Measurements from ENCODE around the gene SETD7. TPM values are rescaled to one million over a fixed set of nuclear protein-coding genes. Genes with fewer than 3 reads are reported as not detected.
A peak's percentile ranks its signal among the peaks of the same experiment; 100 is the strongest.
"Not testable (repeated sequence)": the region's sequence is repeated elsewhere in the genome, so short reads cannot be mapped to it uniquely, and the experiment has no call there.

The SETD7 gene
- total and polyA plus RNA-seq, 12 donors, result 7.4 to 49.1 (median 41.5) TPM

GRCh38 chr4:139453041-139453370 lies 103.0 kb downstream of the SETD7 start:
- Histone ChIP-seq H3K27me3 (no peaks in the 10 kb centered on the region), H3K9me3 (replicated peaks in 1 of 3) (no peaks in the 10 kb centered on the region), H3K4me3 (peak overlapping the region; percentile 49 to 82 (median 63)), H3K4me1 (replicated peaks in 1 of 2) (peaks cover 25 to 44% of the 10 kb centered on the region in 2 donors), H3K36me3 (replicated peaks in 1 of 2) (no peaks in the 10 kb centered on the region), H3K27ac (peak overlapping the region; percentile 78 to 98 (median 98))
- WGBS, 4 donors, result 1% methylated on average over 6 to 15 of the region's 15 CpGs
- intact Hi-C loops (cut with DNase I), result no loop called here
- TF ChIP-seq CTCF (IDR thresholded peaks at IDR 0.05) (peak; percentile 22 to 57 (median 34)), POLR2A (IDR thresholded peaks at IDR 0.05) (no peak)
- no peak for DNase-seq

DNA sequence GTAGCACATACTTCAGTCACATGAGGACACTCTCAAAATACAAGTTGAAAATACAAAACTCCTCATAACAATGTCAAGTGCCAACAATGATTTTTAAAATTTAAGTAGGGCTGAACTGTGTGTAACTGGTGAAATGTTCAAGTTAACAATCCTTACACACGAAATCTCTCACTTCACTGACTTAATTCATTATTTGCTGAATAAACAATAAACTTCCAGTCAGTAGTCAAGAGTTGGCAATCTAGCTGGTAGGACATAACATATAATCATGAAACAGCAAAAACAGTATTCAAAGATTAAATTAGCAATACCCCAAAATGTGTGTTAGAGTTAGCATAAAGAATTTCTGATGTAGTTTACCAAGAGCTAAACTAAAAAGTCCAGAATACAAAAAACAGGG lies 104.0 kb downstream of the SETD7 start:
- H3K4me3 ChIP-seq, result no peak overlapping the region
- WGBS, 4 donors, result 73 to 98% (median 90%) methylated on average over 1 of the region's 1 CpG
- H3K36me3 ChIP-seq (replicated peaks in 1 of 2), result no peaks in the 10 kb centered on the region

GRCh38 chr4:139450586-139450985 lies 105.4 kb downstream of the SETD7 start:
- intact Hi-C loops (cut with DNase I), result no loop called here
- no peak for DNase-seq
- WGBS, 4 donors, result 67 to 77% (median 75%) methylated on average over 2 of the region's 2 CpGs
- Histone ChIP-seq H3K4me3 (no peak overlapping the region), H3K36me3 (replicated peaks in 1 of 2) (no peaks in the 10 kb centered on the region), H3K27ac (no peak overlapping the region), H3K4me1 (replicated peaks in 1 of 2) (peaks cover 20 to 23% of the 10 kb centered on the region in 2 donors), H3K27me3 (no peaks in the 10 kb centered on the region), H3K9me3 (replicated peaks in 1 of 3) (no peaks in the 10 kb centered on the region)
- TF ChIP-seq CTCF (IDR thresholded peaks at IDR 0.05) (no peak), POLR2A (IDR thresholded peaks at IDR 0.05) (no peak)

More for the DNA sequence above, 104.0 kb downstream of the SETD7 start:
- DNase-seq, result no peak
- no peak for TF ChIP-seq CTCF (IDR thresholded peaks at IDR 0.05)
- TF ChIP-seq POLR2A (IDR thresholded peaks at IDR 0.05), result no peak
- intact Hi-C loops (cut with DNase I), result no loop called here
- H3K9me3 ChIP-seq (replicated peaks in 1 of 3), result no peaks in the 10 kb centered on the region
- H3K27ac ChIP-seq, result no peak overlapping the region
- H3K4me1 ChIP-seq (replicated peaks in 1 of 2), result peaks cover 25 to 37% of the 10 kb centered on the region in 2 donors
- H3K27me3 ChIP-seq, result no peaks in the 10 kb centered on the region

DNA sequence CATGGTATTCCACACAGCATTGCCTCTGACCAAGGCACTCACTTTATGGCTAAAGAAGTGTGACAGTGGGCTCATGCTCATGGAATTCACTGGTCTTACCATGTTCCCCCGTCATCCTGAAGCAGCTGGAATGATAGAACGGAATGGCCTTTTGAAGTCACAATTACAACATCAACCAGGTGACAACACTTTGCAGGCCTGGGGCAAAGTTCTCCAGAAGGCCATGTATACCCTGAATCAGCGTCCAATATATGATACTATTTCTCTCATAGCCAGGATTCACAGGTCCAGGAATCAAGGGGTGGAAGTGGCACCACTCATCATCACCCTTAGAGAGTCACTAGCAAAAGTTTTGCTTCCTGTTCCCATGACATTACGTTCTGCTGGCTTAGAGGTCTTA lies 108.9 kb downstream of the SETD7 start:
- 87 to 92% (median 91%) methylated on average over 3 to 4 of the region's 4 CpGs for WGBS, 4 donors
- DNase-seq; H3K4me3 ChIP-seq; H3K27ac ChIP-seq; H3K36me3 ChIP-seq (replicated peaks in 1 of 2); H3K9me3 ChIP-seq (replicated peaks in 1 of 3); H3K4me1 ChIP-seq (replicated peaks in 1 of 2); intact Hi-C loops (cut with DNase I); H3K27me3 ChIP-seq: not testable (repeated sequence)

Other genes starting within 250 kb of the SETD7 start
- gene RAB33B, start 102.1 kb downstream of the SETD7 start, total RNA-seq, result 1 to 10 TPM; 4.6 to 9.4 (median 6.9) TPM
- 1 to 10 TPM; 2.0 to 4.6 (median 3.2) TPM for gene RAB33B, start 102.1 kb downstream of the SETD7 start, polyA plus RNA-seq
- 100 to 1,000 TPM in 8 of 9 donors, 10 to 100 TPM in 1; 95.5 to 246 (median 122) TPM for gene MGST2, start 109.6 kb upstream of the SETD7 start, total RNA-seq
- gene MGST2, start 109.6 kb upstream of the SETD7 start, polyA plus RNA-seq, result 100 to 1,000 TPM; 110 to 271 (median 154) TPM